HepG2 (cell line): ENCODE results near the gene MYO1E. TPM values are rescaled to one million over a fixed set of nuclear protein-coding genes. Genes with fewer than 3 reads are reported as not detected.

Experiments
- ATF3 ChIP-seq: sonication (generic); formaldehyde crosslinking; IDR thresholded peaks from 2 replicates; pipeline ENCODE4 v1.4.0; 2020; ENCODE audit warnings: missing genetic modification reagents
- CBFB ChIP-seq: sonication (generic); formaldehyde crosslinking; IDR thresholded peaks from 2 replicates; pipeline ENCODE4 v1.4.0; 2020; ENCODE audit warnings: missing genetic modification reagents
- KLF6 ChIP-seq: IDR thresholded peaks from 2 replicates; pipeline ENCODE4 v1.8.0; 2016; ENCODE audit warnings: missing biosample characterization, missing genetic modification reagents
- MIER3 ChIP-seq: IDR thresholded peaks from 2 replicates; pipeline ENCODE4 v1.6.1; 2016; ENCODE audit warnings: missing compliant biosample characterization, borderline replicate concordance
- TBL1XR1 ChIP-seq: fragments of 150-350 bp; IDR thresholded peaks from 2 replicates; pipeline ENCODE4 v1.6.1; 2014; ENCODE audit warnings: borderline replicate concordance, low read length; ENCODE audit not compliant: partially characterized antibody
- ZBTB40 ChIP-seq, 2 experiments: fragments of 450-650 bp in 1 of 2; sonication (generic) in 1 of 2; formaldehyde crosslinking in 1 of 2; IDR thresholded peaks; 2 replicates each; pipeline versions ENCODE4 v1.6.1 to v1.8.0; 2016 to 2022; ENCODE audit warnings: antibody characterized with exemption in 1 of 2, mild to moderate bottlenecking in 1 of 2, missing genetic modification reagents in 1 of 2
- ZNF274 ChIP-seq: sonication (generic); formaldehyde crosslinking; IDR thresholded peaks from 2 replicates; pipeline ENCODE4 v1.5.1; 2020; ENCODE audit warnings: mild to moderate bottlenecking, missing genetic modification reagents
- polyA plus RNA-seq, 8 experiments: library from polyadenylated mRNA; depleted of rRNA in 3 of 8; stranded (reverse) in 7 of 8; unstranded in 1 of 8; fragments of >200 nt; fragmentation: Illumina TruSeq in 4 of 8; extraction: Trizol in 4 of 8; gene quantifications; 2 replicates each; pipeline versions ENCODE4 v1.2.1 to v1.2.3, GENCODE V29; 2011 to 2016; ENCODE audit warnings: low read depth in 4 of 8, missing spikeins in 1 of 8, mixed read lengths in 1 of 8; ENCODE audit not compliant: insufficient read depth in 1 of 8
- total RNA-seq, 5 experiments: library from RNA; depleted of rRNA; stranded (reverse); fragments of >200 nt; fragmentation: Illumina TruSeq; extraction: Trizol; gene quantifications; 2 replicates each; pipeline ENCODE4 v1.2.3, GENCODE V29; 2016; ENCODE audit warnings: low read depth in 1 of 5
- TF ChIP-seq, protein P1 (sequence below): sonication (generic); formaldehyde crosslinking; IDR thresholded peaks from 2 replicates; pipeline ENCODE4 v1.4.0; 2020; ENCODE audit warnings: missing genetic modification reagents

Gene MYO1E
- total and polyA plus RNA-seq, 2 of the 13 experiments (the other 11 are each of a cell fraction or from before 2014, with no cell fraction given), result 15.7 to 25.1 TPM

GRCh38 chr15:59168536-59168935 is 204.1 kb downstream of the MYO1E start (continued):
- TF ChIP-seq KLF6 (CRISPR knock-in tag) (no peak), ZNF274 (CRISPR knock-in tag) (no peak), ATF3 (peak; percentile 79), MIER3 (CRISPR knock-in tag) (no peak), CBFB (CRISPR knock-in tag) (no peak), TBL1XR1 (no peak), ZBTB40 (IDR thresholded peaks at IDR 0.05) (no peak), ZBTB40 (CRISPR knock-in tag; IDR thresholded peaks at IDR 0.05) (no peak)
- TF ChIP-seq, protein P1, sequence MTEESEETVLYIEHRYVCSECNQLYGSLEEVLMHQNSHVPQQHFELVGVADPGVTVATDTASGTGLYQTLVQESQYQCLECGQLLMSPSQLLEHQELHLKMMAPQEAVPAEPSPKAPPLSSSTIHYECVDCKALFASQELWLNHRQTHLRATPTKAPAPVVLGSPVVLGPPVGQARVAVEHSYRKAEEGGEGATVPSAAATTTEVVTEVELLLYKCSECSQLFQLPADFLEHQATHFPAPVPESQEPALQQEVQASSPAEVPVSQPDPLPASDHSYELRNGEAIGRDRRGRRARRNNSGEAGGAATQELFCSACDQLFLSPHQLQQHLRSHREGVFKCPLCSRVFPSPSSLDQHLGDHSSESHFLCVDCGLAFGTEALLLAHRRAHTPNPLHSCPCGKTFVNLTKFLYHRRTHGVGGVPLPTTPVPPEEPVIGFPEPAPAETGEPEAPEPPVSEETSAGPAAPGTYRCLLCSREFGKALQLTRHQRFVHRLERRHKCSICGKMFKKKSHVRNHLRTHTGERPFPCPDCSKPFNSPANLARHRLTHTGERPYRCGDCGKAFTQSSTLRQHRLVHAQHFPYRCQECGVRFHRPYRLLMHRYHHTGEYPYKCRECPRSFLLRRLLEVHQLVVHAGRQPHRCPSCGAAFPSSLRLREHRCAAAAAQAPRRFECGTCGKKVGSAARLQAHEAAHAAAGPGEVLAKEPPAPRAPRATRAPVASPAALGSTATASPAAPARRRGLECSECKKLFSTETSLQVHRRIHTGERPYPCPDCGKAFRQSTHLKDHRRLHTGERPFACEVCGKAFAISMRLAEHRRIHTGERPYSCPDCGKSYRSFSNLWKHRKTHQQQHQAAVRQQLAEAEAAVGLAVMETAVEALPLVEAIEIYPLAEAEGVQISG (CRISPR knock-in tag), result no peak
- TF ChIP-seq, all 625 proteins: peak for 29
